RCC 7860 (cell line): ENCODE results near the gene DNM1.

Source experiments
- DNase-seq: peaks from one replicate; pipeline ENCODE4 v3.0.0-alpha.2; 2015; ENCODE audit warnings: low spot score
- FAIRE-seq: peaks from 2 replicates; lab custom pipeline; 2012; peaks lifted over from hg19 to GRCh38; lab: Jason Lieb, UNC

Gene DNM1

GRCh38 chr9:128298535-128299482, 95.6 kb downstream of the DNM1 start:
- no peak for DNase-seq
- FAIRE-seq = no peak

GRCh38 chr9:128304136-128304970, 101.2 kb downstream of the DNM1 start:
- DNase-seq (no peak), FAIRE-seq (no peak)
